Stimulated activated memory B cell treated with anti-CD40 and anti-IgM and Interleukin-4, amounts not matched to agents 10 μg/mL and 1 μg/mL and 100 μg/mL, for 72 hours (primary cell): ENCODE data around the gene SKIC2.

Experiments used
- ATAC-seq: fragments of 150-1000 bp; cut with Tn5 transposase; 2 replicates; pipeline ENCODE4 v1.10.0; 2021
- H3K27ac Mint-ChIP-seq: one replicate; pipeline ENCODE4 v1.8.0; 2022; ENCODE audit warnings: mild to moderate bottlenecking, mixed read lengths
- H3K27me3 Mint-ChIP-seq: one replicate; pipeline ENCODE4 v1.8.0; 2022; ENCODE audit warnings: mixed read lengths
- H3K36me3 Mint-ChIP-seq: one replicate; pipeline ENCODE4 v1.8.0; 2022; ENCODE audit warnings: mixed read lengths
- H3K4me1 Mint-ChIP-seq: one replicate; pipeline ENCODE4 v1.8.0; 2022; ENCODE audit warnings: mixed read lengths
- H3K4me3 Mint-ChIP-seq: one replicate; pipeline ENCODE4 v1.8.0; 2022; ENCODE audit warnings: mild to moderate bottlenecking, moderate library complexity, mixed read lengths
- H3K9me3 Mint-ChIP-seq: one replicate; pipeline ENCODE4 v1.8.0; 2022; ENCODE audit warnings: mixed read lengths

The SKIC2 gene

GRCh38 chr6:31954511-31954910 is 4.5 kb upstream of the SKIC2 start:
- Mint-ChIP-seq H3K27me3 (no peaks in the 10 kb centered on the region), H3K4me1 (peaks cover 21% of the 10 kb centered on the region), H3K9me3 (no peaks in the 10 kb centered on the region), H3K27ac (no peak overlapping the region), H3K4me3 (no peak overlapping the region), H3K36me3 (peaks cover 36% of the 10 kb centered on the region)
- ATAC-seq: no peak

GRCh38 chr6:31956796-31957195 is 2.2 kb upstream of the SKIC2 start:
- H3K9me3 Mint-ChIP-seq: no peaks in the 10 kb centered on the region
- peaks cover 52% of the 10 kb centered on the region for H3K36me3 Mint-ChIP-seq
- peaks cover 40% of the 10 kb centered on the region for H3K4me1 Mint-ChIP-seq
- ATAC-seq: no peak
- no peak overlapping the region for H3K27ac Mint-ChIP-seq
- H3K27me3 Mint-ChIP-seq: no peaks in the 10 kb centered on the region
- peak overlapping the region; percentile 67 for H3K4me3 Mint-ChIP-seq

- ATAC-seq: no peak
- peak overlapping the region; percentile 87 for H3K27ac Mint-ChIP-seq
- peaks cover 59% of the 10 kb centered on the region for H3K36me3 Mint-ChIP-seq
- H3K4me1 Mint-ChIP-seq: peaks cover 47% of the 10 kb centered on the region
- H3K27me3 Mint-ChIP-seq: no peaks in the 10 kb centered on the region
- peak overlapping the region; percentile 95 for H3K4me3 Mint-ChIP-seq
- H3K9me3 Mint-ChIP-seq: no peaks in the 10 kb centered on the region
These were observed 599 bp upstream of the SKIC2 start for GRCh38 chr6:31958412-31958740.

- H3K4me1 Mint-ChIP-seq: peaks cover 47% of the 10 kb centered on the region
- H3K27me3 Mint-ChIP-seq: no peaks in the 10 kb centered on the region
- H3K9me3 Mint-ChIP-seq: no peaks in the 10 kb centered on the region
- H3K27ac Mint-ChIP-seq: peak overlapping the region; percentile 87
- H3K4me3 Mint-ChIP-seq: no peak overlapping the region
- peaks cover 62% of the 10 kb centered on the region for H3K36me3 Mint-ChIP-seq
- ATAC-seq: no peak
These were observed 2.6 kb downstream of the SKIC2 start for GRCh38 chr6:31961616-31962015.

- H3K9me3 Mint-ChIP-seq: no peaks in the 10 kb centered on the region
- peaks cover 44% of the 10 kb centered on the region for H3K4me1 Mint-ChIP-seq
- H3K27ac Mint-ChIP-seq: peak overlapping the region; percentile 18
- H3K27me3 Mint-ChIP-seq: no peaks in the 10 kb centered on the region
- H3K36me3 Mint-ChIP-seq: peaks cover 78% of the 10 kb centered on the region
- ATAC-seq: no peak
- H3K4me3 Mint-ChIP-seq: no peak overlapping the region
These were observed 4.9 kb downstream of the SKIC2 start for GRCh38 chr6:31963921-31964320.

GRCh38 chr6:31965700-31966099 is 6.7 kb downstream of the SKIC2 start:
- H3K36me3 Mint-ChIP-seq: peaks cover 87% of the 10 kb centered on the region
- H3K9me3 Mint-ChIP-seq: no peaks in the 10 kb centered on the region
- peaks cover 43% of the 10 kb centered on the region for H3K4me1 Mint-ChIP-seq
- no peak for ATAC-seq
- H3K27ac Mint-ChIP-seq: no peak overlapping the region
- no peak overlapping the region for H3K4me3 Mint-ChIP-seq
- H3K27me3 Mint-ChIP-seq: no peaks in the 10 kb centered on the region

GRCh38 chr6:31966506-31966905 is 7.5 kb downstream of the SKIC2 start:
- H3K36me3 Mint-ChIP-seq: peaks cover 79% of the 10 kb centered on the region
- H3K4me3 Mint-ChIP-seq: no peak overlapping the region
- no peaks in the 10 kb centered on the region for H3K27me3 Mint-ChIP-seq

GRCh38 chr6:31966997-31967925 is 8.3 kb downstream of the SKIC2 start:
- H3K4me1 Mint-ChIP-seq: peaks cover 38% of the 10 kb centered on the region
- no peak overlapping the region for H3K4me3 Mint-ChIP-seq
- H3K9me3 Mint-ChIP-seq: no peaks in the 10 kb centered on the region
- peaks cover 72% of the 10 kb centered on the region for H3K36me3 Mint-ChIP-seq
- H3K27ac Mint-ChIP-seq: no peak overlapping the region
- no peaks in the 10 kb centered on the region for H3K27me3 Mint-ChIP-seq
- no peak for ATAC-seq

More at GRCh38 chr6:31966506-31966905, 7.5 kb downstream of the SKIC2 start:
- peaks cover 45% of the 10 kb centered on the region for H3K4me1 Mint-ChIP-seq
- H3K9me3 Mint-ChIP-seq: no peaks in the 10 kb centered on the region
- no peak for ATAC-seq
- no peak overlapping the region for H3K27ac Mint-ChIP-seq

GRCh38 chr6:31967926-31968320 is 8.9 kb downstream of the SKIC2 start:
- Mint-ChIP-seq H3K4me1 (peaks cover 41% of the 10 kb centered on the region), H3K4me3 (no peak overlapping the region), H3K36me3 (peaks cover 65% of the 10 kb centered on the region), H3K27ac (no peak overlapping the region), H3K27me3 (no peaks in the 10 kb centered on the region), H3K9me3 (no peaks in the 10 kb centered on the region)
- no peak for ATAC-seq

GRCh38 chr6:31968326-31968725 is 9.4 kb downstream of the SKIC2 start:
- peaks cover 45% of the 10 kb centered on the region for H3K4me1 Mint-ChIP-seq
- no peak for ATAC-seq
- H3K36me3 Mint-ChIP-seq: peaks cover 61% of the 10 kb centered on the region
- H3K27ac Mint-ChIP-seq: no peak overlapping the region
- no peaks in the 10 kb centered on the region for H3K27me3 Mint-ChIP-seq
- H3K4me3 Mint-ChIP-seq: no peak overlapping the region
- no peaks in the 10 kb centered on the region for H3K9me3 Mint-ChIP-seq

- no peak overlapping the region for H3K4me3 Mint-ChIP-seq
- peak overlapping the region; percentile 94 for H3K27ac Mint-ChIP-seq
- no peaks in the 10 kb centered on the region for H3K9me3 Mint-ChIP-seq
- H3K4me1 Mint-ChIP-seq: peaks cover 52% of the 10 kb centered on the region
- H3K36me3 Mint-ChIP-seq: peaks cover 54% of the 10 kb centered on the region
- no peak for ATAC-seq
- no peaks in the 10 kb centered on the region for H3K27me3 Mint-ChIP-seq
These were observed 10.1 kb downstream of the SKIC2 start for GRCh38 chr6:31968791-31969711.

- H3K27ac Mint-ChIP-seq: peak overlapping the region; percentile 94
- H3K36me3 Mint-ChIP-seq: peaks cover 48% of the 10 kb centered on the region
- peaks cover 55% of the 10 kb centered on the region for H3K4me1 Mint-ChIP-seq
- H3K27me3 Mint-ChIP-seq: no peaks in the 10 kb centered on the region
- no peak for ATAC-seq
- peak overlapping the region; percentile 89 for H3K4me3 Mint-ChIP-seq
- no peaks in the 10 kb centered on the region for H3K9me3 Mint-ChIP-seq
These were observed 11.0 kb downstream of the SKIC2 start for GRCh38 chr6:31969712-31970603.

- Mint-ChIP-seq H3K4me3 (peak overlapping the region; percentile 89), H3K27ac (peak overlapping the region; percentile 94), H3K36me3 (peaks cover 47% of the 10 kb centered on the region), H3K4me1 (peaks cover 55% of the 10 kb centered on the region), H3K9me3 (no peaks in the 10 kb centered on the region), H3K27me3 (no peaks in the 10 kb centered on the region)
- ATAC-seq: no peak
These were observed 11.8 kb downstream of the SKIC2 start for GRCh38 chr6:31970604-31971271.

- ATAC-seq: no peak
These were observed 12.5 kb downstream of the SKIC2 start for GRCh38 chr6:31971279-31971992.

More at GRCh38 chr6:31971279-31971992, 12.5 kb downstream of the SKIC2 start:
- Mint-ChIP-seq H3K4me1 (peaks cover 55% of the 10 kb centered on the region), H3K4me3 (peak overlapping the region; percentile 89), H3K27me3 (no peaks in the 10 kb centered on the region), H3K27ac (peak overlapping the region; percentile 94), H3K36me3 (peaks cover 41% of the 10 kb centered on the region), H3K9me3 (no peaks in the 10 kb centered on the region)
